Activated CD4-positive, alpha-beta T cell treated with anti-CD3 and anti-CD28 coated beads for 48 hours (primary cell): ENCODE measurements around the gene KRTAP5-3.

Source experiments
- DNase-seq: peaks from one replicate; pipeline ENCODE4 v3.0.0-alpha.2; 2020

Gene KRTAP5-3

GRCh38 chr11:1642288-1643145 is 34.3 kb upstream of the KRTAP5-3 start:
- DNase-seq, result no peak

- no peak for DNase-seq
Measured at GRCh38 chr11:1641096-1641495, 32.8 kb upstream of the KRTAP5-3 start.

GRCh38 chr11:1640076-1640946 is 32.0 kb upstream of the KRTAP5-3 start:
- peak; percentile 39 for DNase-seq

- no peak for DNase-seq
Measured at GRCh38 chr11:1639666-1640065, 31.4 kb upstream of the KRTAP5-3 start.

GRCh38 chr11:1639102-1639620 is 30.9 kb upstream of the KRTAP5-3 start:
- no peak for DNase-seq

GRCh38 chr11:1638344-1638743 is 30.1 kb upstream of the KRTAP5-3 start:
- DNase-seq, result no peak

- no peak for DNase-seq
Measured at GRCh38 chr11:1637628-1638027, 29.4 kb upstream of the KRTAP5-3 start.

GRCh38 chr11:1636291-1636950 is 28.2 kb upstream of the KRTAP5-3 start:
- DNase-seq, result no peak

GRCh38 chr11:1633864-1634263 is 25.6 kb upstream of the KRTAP5-3 start:
- DNase-seq, result no peak

- no peak for DNase-seq
Measured at GRCh38 chr11:1632053-1632714, 23.9 kb upstream of the KRTAP5-3 start.

GRCh38 chr11:1631066-1631568 is 22.9 kb upstream of the KRTAP5-3 start:
- no peak for DNase-seq

GRCh38 chr11:1630271-1630670 is 22.0 kb upstream of the KRTAP5-3 start:
- DNase-seq, result no peak

- DNase-seq, result no peak
Measured at GRCh38 chr11:1629326-1630185, 21.3 kb upstream of the KRTAP5-3 start, which contains the start of gene KRTAP5-5. Gene KRTAP5-5 (plus strand): TSS chr11:1629775. CDS start chr11:1629841, 66 bp downstream.

GRCh38 chr11:1628506-1629325 is 20.5 kb upstream of the KRTAP5-3 start:
- DNase-seq, result peak; percentile 73

- DNase-seq, result no peak
Measured at GRCh38 chr11:1625541-1625940, 17.3 kb upstream of the KRTAP5-3 start.

GRCh38 chr11:1624621-1625020 is 16.4 kb upstream of the KRTAP5-3 start:
- no peak for DNase-seq

GRCh38 chr11:1623716-1624115 is 15.5 kb upstream of the KRTAP5-3 start:
- no peak for DNase-seq

- DNase-seq, result no peak
Measured at GRCh38 chr11:1622086-1622485, 13.8 kb upstream of the KRTAP5-3 start, which contains the start of gene KRTAP5-4. Gene KRTAP5-4 (minus strand): TSS chr11:1622138. CDS start chr11:1622093, 45 bp downstream.

GRCh38 chr11:1619449-1619848 is 11.2 kb upstream of the KRTAP5-3 start:
- DNase-seq, result peak; percentile 24

GRCh38 chr11:1618231-1618630 is 10.0 kb upstream of the KRTAP5-3 start:
- DNase-seq, result no peak
